GM12878 (cell line): Measurements from ENCODE around the gene PRKG1. TPM values are rescaled to one million over a fixed set of nuclear protein-coding genes. Genes with fewer than 3 reads are reported as not detected.

Experiments used
- ATAC-seq: fragments of 200-7000 bp; cut with Tn5 transposase; 3 replicates; pipeline ENCODE4 v1.9.1; 2020; ENCODE audit warnings: mild to moderate bottlenecking, moderate library complexity
- BruUV-seq: library from RNA; stranded (reverse); fragments of 400-500 nt; replicated peaks from 2 replicates; lab custom pipeline; 2021; lab: Mats Ljungman, UMichigan
- CTCF ChIA-PET: fragments of 300-600 bp; sonication (Branson Sonifier 250); formaldehyde crosslinking; extraction: SDS; loops from one replicate; lab custom pipeline; 2021; ENCODE audit warnings: inconsistent platforms; lab: Yijun Ruan, JAX
- POLR2A ChIA-PET: fragments of 350-600 bp; formaldehyde crosslinking; extraction: SDS; loops from one replicate; lab custom pipeline; 2021; ENCODE audit warnings: inconsistent platforms; lab: Charles Lee
- RAD21 ChIA-PET: fragments of 300-600 bp; sonication (Branson Sonifier 250); formaldehyde crosslinking; loops from one replicate; lab custom pipeline; 2023; ENCODE audit warnings: antibody characterized with exemption; ENCODE audit not compliant: unreplicated experiment; lab: Charles Lee
- SMC1A ChIA-PET: fragments of 300-600 bp; sonication (Branson Sonifier 250); formaldehyde crosslinking; loops from one replicate; lab custom pipeline; 2023; ENCODE audit not compliant: unreplicated experiment, uncharacterized antibody; lab: Charles Lee
- DNase-seq: peaks from one replicate; pipeline ENCODE4 v3.0.0-alpha.2; 2011; ENCODE audit warnings: low read depth, low spot score
- FAIRE-seq: peaks from 3 replicates; lab custom pipeline; 2011; peaks lifted over from hg19 to GRCh38; lab: Jason Lieb, UNC
- H2AFZ ChIP-seq: 2 replicates; pipeline ENCODE4 v1.6.0; 2011; ENCODE audit warnings: low read depth, low read length, control low read depth; ENCODE audit not compliant: control insufficient read depth
- H3K27ac ChIP-seq: 2 replicates; pipeline ENCODE4 v1.5.1; 2011; ENCODE audit warnings: control low read depth; ENCODE audit not compliant: control insufficient read depth, insufficient read depth
- H3K27me3 ChIP-seq, 2 experiments: replicated peaks in 1 of 2; 2 replicates each; pipeline versions ENCODE4 v1.6.0 to v1.6.1; 2011; ENCODE audit warnings: low read length in 1 of 2; ENCODE audit not compliant: control insufficient read depth in 2 of 2, insufficient read depth in 2 of 2
- H3K36me3 ChIP-seq, 2 experiments: 2 replicates each; pipeline ENCODE4 v1.5.1; 2011; ENCODE audit warnings: low read length in 1 of 2; ENCODE audit not compliant: control insufficient read depth in 2 of 2, insufficient read depth in 2 of 2
- H3K4me1 ChIP-seq: 2 replicates; pipeline ENCODE4 v1.6.1; 2011; ENCODE audit warnings: mild to moderate bottlenecking, low read length, moderate library complexity, mixed read lengths; ENCODE audit not compliant: control insufficient read depth, insufficient read depth
- H3K4me2 ChIP-seq: 2 replicates; pipeline ENCODE4 v1.6.0; 2011; ENCODE audit warnings: control low read depth; ENCODE audit not compliant: control insufficient read depth, insufficient read depth
- H3K4me3 ChIP-seq: fragments of 200-600 bp; sonication (generic); 2 replicates; pipeline ENCODE4 v1.5.1; 2016
- H3K79me2 ChIP-seq: 2 replicates; pipeline ENCODE4 v1.6.0; 2011; ENCODE audit warnings: low read length; ENCODE audit not compliant: control insufficient read depth, insufficient read depth
- H3K9ac ChIP-seq: 2 replicates; pipeline ENCODE4 v1.8.0; 2011; ENCODE audit warnings: low read length, control low read depth, mixed read lengths; ENCODE audit not compliant: control insufficient read depth, insufficient read depth
- H3K9me3 ChIP-seq: replicated peaks from 3 replicates; pipeline ENCODE4 v1.5.1; 2011; ENCODE audit warnings: mild to moderate bottlenecking, low read length; ENCODE audit not compliant: control insufficient read depth, insufficient read depth
- H4K20me1 ChIP-seq: 2 replicates; pipeline ENCODE4 v1.6.0; 2011; ENCODE audit not compliant: control insufficient read depth, insufficient read depth
- CBFB ChIP-seq: IDR thresholded peaks from 2 replicates; pipeline ENCODE4 v1.6.1; 2016; ENCODE audit warnings: antibody characterized with exemption, low read depth
- CHD4 ChIP-seq: fragments of 200-600 bp; sonication (generic); IDR thresholded peaks from 2 replicates; pipeline ENCODE4 v1.6.1; 2016; ENCODE audit warnings: mild to moderate bottlenecking
- MTA3 ChIP-seq: IDR thresholded peaks from 2 replicates; pipeline ENCODE4 v1.6.1; 2012; ENCODE audit warnings: low read length, inconsistent platforms, borderline replicate concordance
- NFIC ChIP-seq: IDR thresholded peaks from 2 replicates; pipeline ENCODE4 v1.6.1; 2012; ENCODE audit warnings: low read depth, mild to moderate bottlenecking, inconsistent platforms, low read length, moderate library complexity
- NR2F1 ChIP-seq: fragments of 450-650 bp; conservative IDR thresholded peaks from 2 replicates; pipeline ENCODE4 v1.6.1; 2017; ENCODE audit warnings: mild to moderate bottlenecking
- POLR2AphosphoS5 ChIP-seq: IDR thresholded peaks from 2 replicates; pipeline ENCODE4 v1.6.1; 2011; ENCODE audit warnings: mild to moderate bottlenecking, low read length, inconsistent platforms
- SREBF2 ChIP-seq: IDR thresholded peaks from 2 replicates; pipeline ENCODE4 v1.6.1; 2012; ENCODE audit warnings: mild to moderate bottlenecking, low read length
- TBL1XR1 ChIP-seq: IDR thresholded peaks from 2 replicates; pipeline ENCODE4 v1.6.1; 2012; ENCODE audit warnings: low read depth, low read length, improper control_type of control experiment
- TCF12 ChIP-seq: IDR thresholded peaks from 2 replicates; pipeline ENCODE4 v1.6.1; 2011; ENCODE audit warnings: low read depth, mild to moderate bottlenecking, low read length
- YBX1 ChIP-seq: fragments of 450-650 bp; IDR thresholded peaks from 2 replicates; pipeline ENCODE4 v1.6.1; 2016; ENCODE audit warnings: antibody characterized with exemption
- ZNF207 ChIP-seq: fragments of 450-650 bp; IDR thresholded peaks from 2 replicates; pipeline ENCODE4 v1.6.1; 2014; ENCODE audit warnings: antibody characterized with exemption, mild to moderate bottlenecking, borderline replicate concordance
- WGBS: methylation state at CpG from one replicate; pipeline ENCODE4 v1.1.6; 2016; ENCODE audit warnings: low lambda C conversion rate; ENCODE audit not compliant: insufficient replicate concordance, insufficient coverage; ENCODE audit errors: missing lambda C conversion rate; 5-methylcytosine and 5-hydroxymethylcytosine counted together
- in situ Hi-C: fragments of 300-500 bp; cut with MboI; formaldehyde crosslinking; loops from 9 replicates; pipeline ENCODE4 v1.14.3; 2018; ENCODE audit warnings: mixed read lengths
- intact Hi-C: fragments of 100-400 bp; cut with micrococcal nuclease; formaldehyde crosslinking; loops from one replicate; pipeline ENCODE4 v1.14.2; 2022; ENCODE audit not compliant: unreplicated experiment
- polyA plus RNA-seq, 11 experiments: library from polyadenylated mRNA; depleted of rRNA in 4 of 11; unstranded in 6 of 11; stranded (reverse) in 5 of 11; fragments of >200 nt; fragmentation: Nextera tagmentation in 4 of 11; fragmentation: Illumina TruSeq in 1 of 11; extraction: Ambion mirVana in 4 of 11; extraction: Trizol in 1 of 11; gene quantifications; 1 replicate in 1 of 11; 2 replicates in 10 of 11; pipeline versions ENCODE4 v1.2.1 to v1.2.3, GENCODE V29; 2011 to 2016; ENCODE audit warnings: inconsistent platforms in 2 of 11, missing spikeins in 2 of 11, low read depth in 1 of 11
- total RNA-seq, 4 experiments: library from RNA; depleted of rRNA in 3 of 4; stranded (reverse); fragments of >200 nt in 3 of 4; fragmentation: Illumina TruSeq in 1 of 4; extraction: Trizol in 1 of 4; gene quantifications; 2 replicates each; pipeline versions ENCODE4 v1.2.1 to v1.2.3, GENCODE V29; 2013 to 2021
- TF ChIP-seq, protein P1 (sequence below): IDR thresholded peaks from 2 replicates; pipeline ENCODE4 v1.6.1; 2012; ENCODE audit warnings: low read depth, low read length, improper control_type of control experiment
- TF ChIP-seq, protein P2 (sequence below): fragments of 450-650 bp; formaldehyde crosslinking; IDR thresholded peaks from 2 replicates; pipeline ENCODE4 v1.4.0; 2020; ENCODE audit warnings: mild to moderate bottlenecking, moderate library complexity
- TF ChIP-seq, protein P3 (sequence below): IDR thresholded peaks from 2 replicates; pipeline ENCODE4 v1.6.1; 2011; ENCODE audit warnings: low read depth, low read length, improper control_type of control experiment, borderline replicate concordance
- TF ChIP-seq, protein P4 (sequence below): fragments of 450-650 bp; IDR thresholded peaks from 2 replicates; pipeline ENCODE4 v1.6.1; 2017; ENCODE audit warnings: borderline replicate concordance

PRKG1 gene
- total and polyA plus RNA-seq, 10 of the 15 experiments (the other 5 are each of a cell fraction or from before 2014, with no cell fraction given): 0.04 to 0.05 TPM; not detected in 8

DNA sequence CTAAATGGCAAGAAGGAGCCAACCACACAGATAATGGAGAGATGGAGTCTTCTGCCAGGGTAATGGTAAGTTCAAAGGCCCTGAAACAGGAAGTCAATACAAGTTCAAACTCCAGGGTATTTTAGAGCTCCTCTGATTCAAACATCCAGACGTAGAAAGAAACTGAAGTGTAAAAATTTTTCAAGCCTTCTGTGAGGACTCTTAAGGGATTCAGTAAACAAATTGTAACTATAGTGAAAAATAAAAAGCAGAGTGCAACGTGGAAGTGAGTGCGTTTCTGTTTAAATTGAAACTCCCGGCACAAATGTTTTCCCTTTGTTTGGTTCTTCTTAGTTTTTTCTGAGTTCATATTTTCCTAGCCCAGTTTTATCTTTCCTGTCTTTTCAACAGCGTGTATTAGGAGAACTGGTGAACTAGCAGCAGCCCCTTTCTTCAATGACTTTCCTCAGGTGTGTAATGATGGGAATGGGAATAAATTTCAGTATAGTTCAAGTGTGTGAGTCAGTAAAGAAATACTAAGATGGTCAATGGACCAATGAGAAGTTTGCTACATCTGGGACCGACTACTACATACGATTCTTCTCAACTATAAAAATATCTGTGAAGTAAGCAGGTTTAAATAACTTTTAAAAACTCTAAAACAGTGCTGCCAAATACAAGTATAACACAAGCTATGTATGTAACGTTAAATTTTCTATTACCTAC, 326.3 kb downstream of the PRKG1 start:
- ATAC-seq: no peak
- Histone ChIP-seq H3K36me3 (no peaks in the 10 kb centered on the region), H3K4me2 (no peak overlapping the region), H3K4me1 (no peaks in the 10 kb centered on the region), H3K9ac (no peak overlapping the region)
- SMC1A ChIA-PET: no interaction called here
- POLR2A ChIA-PET: no interaction called here
- no TSS peak for BruUV-seq
- 30% methylated on average over 8 of the region's 8 CpGs for WGBS
- TF ChIP-seq SREBF2 (no peak), POLR2AphosphoS5 (no peak), TBL1XR1 (no peak), MTA3 (no peak), YBX1 (no peak), ZNF207 (no peak), TCF12 (no peak), NFIC (no peak), CHD4 (no peak), NR2F1 (no peak), CBFB (no peak)
- TF ChIP-seq, protein P1, sequence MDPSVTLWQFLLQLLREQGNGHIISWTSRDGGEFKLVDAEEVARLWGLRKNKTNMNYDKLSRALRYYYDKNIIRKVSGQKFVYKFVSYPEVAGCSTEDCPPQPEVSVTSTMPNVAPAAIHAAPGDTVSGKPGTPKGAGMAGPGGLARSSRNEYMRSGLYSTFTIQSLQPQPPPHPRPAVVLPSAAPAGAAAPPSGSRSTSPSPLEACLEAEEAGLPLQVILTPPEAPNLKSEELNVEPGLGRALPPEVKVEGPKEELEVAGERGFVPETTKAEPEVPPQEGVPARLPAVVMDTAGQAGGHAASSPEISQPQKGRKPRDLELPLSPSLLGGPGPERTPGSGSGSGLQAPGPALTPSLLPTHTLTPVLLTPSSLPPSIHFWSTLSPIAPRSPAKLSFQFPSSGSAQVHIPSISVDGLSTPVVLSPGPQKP: no peak
- TF ChIP-seq, protein P2, sequence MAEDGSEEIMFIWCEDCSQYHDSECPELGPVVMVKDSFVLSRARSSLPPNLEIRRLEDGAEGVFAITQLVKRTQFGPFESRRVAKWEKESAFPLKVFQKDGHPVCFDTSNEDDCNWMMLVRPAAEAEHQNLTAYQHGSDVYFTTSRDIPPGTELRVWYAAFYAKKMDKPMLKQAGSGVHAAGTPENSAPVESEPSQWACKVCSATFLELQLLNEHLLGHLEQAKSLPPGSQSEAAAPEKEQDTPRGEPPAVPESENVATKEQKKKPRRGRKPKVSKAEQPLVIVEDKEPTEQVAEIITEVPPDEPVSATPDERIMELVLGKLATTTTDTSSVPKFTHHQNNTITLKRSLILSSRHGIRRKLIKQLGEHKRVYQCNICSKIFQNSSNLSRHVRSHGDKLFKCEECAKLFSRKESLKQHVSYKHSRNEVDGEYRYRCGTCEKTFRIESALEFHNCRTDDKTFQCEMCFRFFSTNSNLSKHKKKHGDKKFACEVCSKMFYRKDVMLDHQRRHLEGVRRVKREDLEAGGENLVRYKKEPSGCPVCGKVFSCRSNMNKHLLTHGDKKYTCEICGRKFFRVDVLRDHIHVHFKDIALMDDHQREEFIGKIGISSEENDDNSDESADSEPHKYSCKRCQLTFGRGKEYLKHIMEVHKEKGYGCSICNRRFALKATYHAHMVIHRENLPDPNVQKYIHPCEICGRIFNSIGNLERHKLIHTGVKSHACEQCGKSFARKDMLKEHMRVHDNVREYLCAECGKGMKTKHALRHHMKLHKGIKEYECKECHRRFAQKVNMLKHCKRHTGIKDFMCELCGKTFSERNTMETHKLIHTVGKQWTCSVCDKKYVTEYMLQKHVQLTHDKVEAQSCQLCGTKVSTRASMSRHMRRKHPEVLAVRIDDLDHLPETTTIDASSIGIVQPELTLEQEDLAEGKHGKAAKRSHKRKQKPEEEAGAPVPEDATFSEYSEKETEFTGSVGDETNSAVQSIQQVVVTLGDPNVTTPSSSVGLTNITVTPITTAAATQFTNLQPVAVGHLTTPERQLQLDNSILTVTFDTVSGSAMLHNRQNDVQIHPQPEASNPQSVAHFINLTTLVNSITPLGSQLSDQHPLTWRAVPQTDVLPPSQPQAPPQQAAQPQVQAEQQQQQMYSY (CRISPR knock-in tag): no peak
- TF ChIP-seq, protein P3, sequence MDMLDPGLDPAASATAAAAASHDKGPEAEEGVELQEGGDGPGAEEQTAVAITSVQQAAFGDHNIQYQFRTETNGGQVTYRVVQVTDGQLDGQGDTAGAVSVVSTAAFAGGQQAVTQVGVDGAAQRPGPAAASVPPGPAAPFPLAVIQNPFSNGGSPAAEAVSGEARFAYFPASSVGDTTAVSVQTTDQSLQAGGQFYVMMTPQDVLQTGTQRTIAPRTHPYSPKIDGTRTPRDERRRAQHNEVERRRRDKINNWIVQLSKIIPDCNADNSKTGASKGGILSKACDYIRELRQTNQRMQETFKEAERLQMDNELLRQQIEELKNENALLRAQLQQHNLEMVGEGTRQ: no peak
- TF ChIP-seq, protein P4, sequence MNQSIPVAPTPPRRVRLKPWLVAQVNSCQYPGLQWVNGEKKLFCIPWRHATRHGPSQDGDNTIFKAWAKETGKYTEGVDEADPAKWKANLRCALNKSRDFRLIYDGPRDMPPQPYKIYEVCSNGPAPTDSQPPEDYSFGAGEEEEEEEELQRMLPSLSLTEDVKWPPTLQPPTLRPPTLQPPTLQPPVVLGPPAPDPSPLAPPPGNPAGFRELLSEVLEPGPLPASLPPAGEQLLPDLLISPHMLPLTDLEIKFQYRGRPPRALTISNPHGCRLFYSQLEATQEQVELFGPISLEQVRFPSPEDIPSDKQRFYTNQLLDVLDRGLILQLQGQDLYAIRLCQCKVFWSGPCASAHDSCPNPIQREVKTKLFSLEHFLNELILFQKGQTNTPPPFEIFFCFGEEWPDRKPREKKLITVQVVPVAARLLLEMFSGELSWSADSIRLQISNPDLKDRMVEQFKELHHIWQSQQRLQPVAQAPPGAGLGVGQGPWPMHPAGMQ: no peak
- TF ChIP-seq, all 136 proteins: peak for 0
- H3K27me3 ChIP-seq: no peaks in the 10 kb centered on the region; a peak in 1 of 4 replicates
- RAD21 ChIA-PET: no interaction called here
- H2AFZ ChIP-seq: no peak overlapping the region
- CTCF ChIA-PET: interaction anchor here (1.2 kb wide), 2 partner anchors 11 to 22 kb away, joined by 4 to 6 read pairs; no protein-coding TSS in a partner anchor
- no peaks in the 10 kb centered on the region for H3K9me3 ChIP-seq
- DNase-seq (no peak), FAIRE-seq (no peak)
- in situ Hi-C loops: no loop called here
- no peaks in the 10 kb centered on the region for H3K79me2 ChIP-seq
- no peaks in the 10 kb centered on the region for H4K20me1 ChIP-seq
- no peak overlapping the region for H3K4me3 ChIP-seq
- intact Hi-C loops: no loop called here
- no peak overlapping the region for H3K27ac ChIP-seq
